Measurements from ENCODE around the gene CDC42BPG. TPM values are rescaled to one million over a fixed set of nuclear protein-coding genes. Genes with fewer than 3 reads are reported as not detected.

Gene CDC42BPG
- total and polyA plus RNA-seq, 9 of the 15 experiments (the other 6 are each of a cell fraction or from before 2014, with no cell fraction given), result 0.04 to 8.8 (median 2.1) TPM

- no peak for TF ChIP-seq BRD9 (IDR thresholded peaks at IDR 0.05; ENCODE audit: low read depth, partially characterized antibody)
- TF ChIP-seq TRIM24 (IDR thresholded peaks at IDR 0.05), result no peak
- peak; percentile 37; the same call in 1 of the 2 replicates for TF ChIP-seq HDAC2 (IDR thresholded peaks at IDR 0.05)
- no peak for TF ChIP-seq ZBTB1 (CRISPR knock-in tag; IDR thresholded peaks at IDR 0.05; ENCODE audit: borderline replicate concordance, low read depth)
- TF ChIP-seq CBX5 (IDR thresholded peaks at IDR 0.05; ENCODE audit: borderline replicate concordance, low read depth), result no peak
These were observed 41.9 kb downstream of the CDC42BPG start (continued) for GRCh38 chr11:64802370-64803157.

GRCh38 chr11:64801561-64802369 lies 42.7 kb downstream of the CDC42BPG start:
- peaks cover 30% of the 10 kb centered on the region; the same call in 2 of the 3 replicates for H3K36me3 ChIP-seq (ENCODE audit: control insufficient read depth, insufficient read depth, low read length)
- peaks cover 30 to 70% of the 10 kb centered on the region in 2 experiments for H3K4me1 ChIP-seq (replicated peaks in 1 of 2; ENCODE audit: control insufficient read depth in 2 of 2, insufficient read depth in 2 of 2, low read length in 2 of 2)
- intact Hi-C loops (cut with micrococcal nuclease), result loop anchor here (2.0 to 5.0 kb wide), 2 partner anchors 23 to 41 kb away; partner anchors contain the start of genes CDC42BPG and SF1
- WGBS (ENCODE audit: insufficient coverage, low coverage, missing lambda C conversion rate), result 90% methylated on average over 7 of the region's 13 CpGs
- no peaks in the 10 kb centered on the region for H3K9me3 ChIP-seq (replicated peaks; ENCODE audit: control insufficient read depth, insufficient read depth, low read depth, low read length)
- no peak for DNase-seq (ENCODE audit: extremely low read depth in 1 of 4, low spot score in 3 of 4)
- ChIA-PET POLR2A (interaction anchor here (0.7 kb wide), 2 partner anchors 42 to 632 kb away, joined by 3 read pairs; partner anchors contain the start of gene PYGM), CTCF (ENCODE audit: low intra/inter-chr PET ratio) (no interaction called here)
- no TSS peak for BruUV-seq (replicated peaks)
- H3K27ac ChIP-seq (ENCODE audit: extremely low read depth, low read depth, low read length), result no peak overlapping the region
- no peaks in the 10 kb centered on the region for H3K9me1 ChIP-seq (ENCODE audit: control insufficient read depth, insufficient read depth, low read length)
- no peaks in the 10 kb centered on the region for H4K20me1 ChIP-seq (replicated peaks; ENCODE audit: control insufficient read depth, insufficient read depth, low read length)
- H3K4me2 ChIP-seq (ENCODE audit: insufficient read depth, low read length), result peak overlapping the region; percentile 91; the same call in 1 of the 2 replicates
- no peak for ATAC-seq
- H3K27me3 ChIP-seq (ENCODE audit: control insufficient read depth in 2 of 2, insufficient read depth in 2 of 2, low read length in 2 of 2), result no peaks in the 10 kb centered on the region
- peak overlapping the region in 1 of 2 experiments; percentile 85; a peak in 2 of 4 replicates for H3K9ac ChIP-seq (ENCODE audit: insufficient read depth in 1 of 2, low read depth in 2 of 2, low read length in 2 of 2)
- in situ Hi-C loops (cut with MboI), result no loop called here
- H3K4me3 ChIP-seq, result no peak overlapping the region; the same call in 1 of the 2 replicates
- no peak overlapping the region for H2AFZ ChIP-seq (ENCODE audit: low read depth, low read length)
- H3K79me2 ChIP-seq (ENCODE audit: control insufficient read depth, insufficient read depth, low read length), result no peaks in the 10 kb centered on the region
- TF ChIP-seq ZFP36 (IDR thresholded peaks at IDR 0.05; ENCODE audit: low read depth, low read length, partially characterized antibody) (peak; percentile 12), TGIF2 (CRISPR knock-in tag; IDR thresholded peaks at IDR 0.05) (peak; percentile 24; the same call in 1 of the 2 replicates), ZBTB7A (IDR thresholded peaks at IDR 0.05; ENCODE audit: borderline replicate concordance, control insufficient read depth, low read depth, low read length) (0 out of 2 replicates have a peak, but pooled peaks have one; percentile 9), GABPA (tag; conservative IDR thresholded peaks at IDR 0.05; ENCODE audit: low read depth) (no peak)
- FAIRE-seq, result no peak

Measured in K562 (cell line).